A549 (cell line): ENCODE results near the gene FBXL13. TPM values are rescaled to one million over a fixed set of nuclear protein-coding genes. Genes with fewer than 3 reads are reported as not detected.

Source experiments
- ATAC-seq, 2 experiments: fragments of 200-7000 bp in 1 of 2; fragments of >200 bp in 1 of 2; cut with Nextera tagmentation in 1 of 2; cut with Tn5 transposase in 1 of 2; 3 replicates each; pipeline versions ENCODE4 v1.8.0 to v1.9.1; 2018 to 2020; ENCODE audit warnings: mild to moderate bottlenecking in 1 of 2, moderate library complexity in 1 of 2
- CTCF ChIA-PET: fragments of 300-600 bp; sonication (Branson Sonifier 250); formaldehyde crosslinking; extraction: SDS; loops from one replicate; lab custom pipeline; 2021; ENCODE audit warnings: antibody characterized with exemption, inconsistent platforms; lab: Yijun Ruan, JAX
- POLR2A ChIA-PET: fragments of 350-600 bp; formaldehyde crosslinking; extraction: SDS; loops from one replicate; lab custom pipeline; 2021; ENCODE audit warnings: antibody characterized with exemption, inconsistent platforms; lab: Yijun Ruan, JAX
- DNase-seq, 2 experiments: peaks; one replicate each; pipeline versions ENCODE4 v3.0.0 to v3.0.0-alpha.2; 2011 to 2016; ENCODE audit warnings: low read depth in 1 of 2, low spot score in 1 of 2
- FAIRE-seq: peaks from 2 replicates; lab custom pipeline; 2011; peaks lifted over from hg19 to GRCh38; lab: Jason Lieb, UNC
- H3K27ac ChIP-seq, 2 experiments: fragments of >200 bp; sonication (Bioruptor Twin); formaldehyde crosslinking; 3 replicates each; pipeline ENCODE4 v1.5.1; 2016 to 2017
- H3K4me1 ChIP-seq: fragments of >200 bp; sonication (Bioruptor Twin); formaldehyde crosslinking; 3 replicates; pipeline ENCODE4 v1.6.1; 2016
- H3K4me2 ChIP-seq: fragments of >200 bp; sonication (Bioruptor Twin); formaldehyde crosslinking; 3 replicates; pipeline ENCODE4 v1.6.1; 2016
- H3K4me3 ChIP-seq: fragments of >200 bp; sonication (Bioruptor Twin); formaldehyde crosslinking; 3 replicates; pipeline ENCODE4 v1.5.1; 2016
- H3K9me3 ChIP-seq: fragments of >200 bp; sonication (Bioruptor Twin); formaldehyde crosslinking; 3 replicates; pipeline ENCODE4 v1.6.1; 2016
- BHLHE40 ChIP-seq: IDR thresholded peaks from 2 replicates; pipeline ENCODE4 v1.6.1; 2012; ENCODE audit warnings: low read depth, low read length, inconsistent platforms
- CBX8 ChIP-seq: fragments of 200-600 bp; sonication (generic); IDR thresholded peaks from 2 replicates; pipeline ENCODE4 v1.6.1; 2016
- ELK1 ChIP-seq: fragments of 150-350 bp; IDR thresholded peaks from 2 replicates; pipeline ENCODE4 v1.6.1; 2014; ENCODE audit warnings: low read depth, mild to moderate bottlenecking, low read length
- HES2 ChIP-seq: fragments of >200 bp; sonication (Bioruptor Twin); formaldehyde crosslinking; IDR thresholded peaks from 2 replicates; pipeline ENCODE4 v1.6.1; 2016
- HOXB13 ChIP-seq: fragments of 250-450 bp; sonication (Bioruptor Pico); IDR thresholded peaks from 2 replicates; pipeline ENCODE4 v1.5.0; 2020; ENCODE audit warnings: low read depth, mild to moderate bottlenecking, moderate library complexity
- HOXB5 ChIP-seq: fragments of 250-450 bp; sonication (Bioruptor Pico); IDR thresholded peaks from 2 replicates; pipeline ENCODE4 v1.5.0; 2020; ENCODE audit warnings: mild to moderate bottlenecking, moderate library complexity
- JUN ChIP-seq, 2 experiments: fragments of >200 bp; sonication (Bioruptor Twin); formaldehyde crosslinking; IDR thresholded peaks; 2 replicates in 1 of 2; 3 replicates in 1 of 2; pipeline ENCODE4 v1.6.1; 2016 to 2017
- JUNB ChIP-seq: fragments of >200 bp; sonication (Bioruptor Twin); formaldehyde crosslinking; IDR thresholded peaks from 2 replicates; pipeline ENCODE4 v1.6.1; 2016
- KDM5A ChIP-seq: fragments of 200-600 bp; sonication (generic); IDR thresholded peaks from 2 replicates; pipeline ENCODE4 v1.6.1; 2016; ENCODE audit warnings: antibody characterized with exemption, mild to moderate bottlenecking
- MAFK ChIP-seq: fragments of 450-650 bp; IDR thresholded peaks from 2 replicates; pipeline ENCODE4 v1.6.1; 2014; ENCODE audit not compliant: partially characterized antibody
- MAZ ChIP-seq: fragments of 150-350 bp; IDR thresholded peaks from 2 replicates; pipeline ENCODE4 v1.6.1; 2014; ENCODE audit warnings: antibody characterized with exemption, low read depth, low read length, borderline replicate concordance
- NPAS2 ChIP-seq: fragments of 250-450 bp; sonication (Bioruptor Pico); IDR thresholded peaks from 2 replicates; pipeline ENCODE4 v1.8.0; 2022; ENCODE audit warnings: mild to moderate bottlenecking, moderate library complexity, borderline replicate concordance
- PBX3 ChIP-seq: IDR thresholded peaks from 2 replicates; pipeline ENCODE4 v1.6.1; 2012
- RNF2 ChIP-seq: fragments of 200-600 bp; sonication (generic); IDR thresholded peaks from 2 replicates; pipeline ENCODE4 v1.6.1; 2016; ENCODE audit warnings: low read depth, mild to moderate bottlenecking, antibody characterized with exemption, moderate library complexity, borderline replicate concordance
- TFCP2L1 ChIP-seq: fragments of 250-450 bp; sonication (Bioruptor Pico); IDR thresholded peaks from 2 replicates; pipeline ENCODE4 v1.5.0; 2021; ENCODE audit warnings: mild to moderate bottlenecking
- ZC3H11A ChIP-seq: fragments of 450-650 bp; IDR thresholded peaks from 2 replicates; pipeline ENCODE4 v1.6.1; 2014; ENCODE audit warnings: antibody characterized with exemption, mild to moderate bottlenecking
- WGBS: methylation state at CpG from one replicate; pipeline ENCODE4 v1.1.6; 2017; ENCODE audit errors: missing lambda C conversion rate; 5-methylcytosine and 5-hydroxymethylcytosine counted together
- polyA plus RNA-seq, 4 experiments: library from polyadenylated mRNA; depleted of rRNA in 3 of 4; stranded (reverse); fragments of >200 nt; fragmentation: RNase III in 1 of 4; extraction: RNeasy Plus Mini Kit Qiagen cat#74134 plus additional on column Dnase treatment in 1 of 4; gene quantifications; 2 replicates in 3 of 4; 3 replicates in 1 of 4; pipeline ENCODE4 v1.2.3, GENCODE V29; 2011 to 2017

FBXL13 gene
- polyA plus RNA-seq, 2 of the 4 experiments (the other 2 are of a cell fraction), result 0.45 to 0.70 TPM

- TF ChIP-seq HOXB13 (CRISPR knock-in tag), result no peak
- no peak for TF ChIP-seq RNF2
Observed at GRCh38 chr7:102943423-102944169, 131.0 kb downstream of the FBXL13 start (continued).

GRCh38 chr7:102942868-102943267, 131.7 kb downstream of the FBXL13 start:
- WGBS, result 95% methylated on average over 1 of the region's 1 CpG
- ChIA-PET CTCF (interaction anchor here (0.7 kb wide), 1 partner anchor 8 kb away, joined by 3 read pairs; no protein-coding TSS in a partner anchor), POLR2A (no interaction called here)
- Histone ChIP-seq H3K4me3 (no peak overlapping the region), H3K27ac (no peak overlapping the region), H3K9me3 (no peaks in the 10 kb centered on the region), H3K4me1 (peaks cover 8% of the 10 kb centered on the region; the same call in 1 of the 3 replicates), H3K4me2 (no peak overlapping the region)
- TF ChIP-seq NPAS2 (no peak), KDM5A (no peak), TFCP2L1 (CRISPR knock-in tag) (no peak), ELK1 (no peak), HOXB5 (CRISPR knock-in tag) (no peak)
- DNase-seq (no peak), FAIRE-seq (no peak), ATAC-seq (no peak)

- CTCF ChIA-PET, result no interaction called here
- POLR2A ChIA-PET, result no interaction called here
- FAIRE-seq, result no peak
- H3K4me3 ChIP-seq, result no peak overlapping the region
- 62% methylated on average over 4 of the region's 4 CpGs for WGBS
- ATAC-seq, result no peak
- DNase-seq, result no peak
- no peak for TF ChIP-seq PBX3
- no peak for TF ChIP-seq RNF2
- TF ChIP-seq ZC3H11A, result no peak
- TF ChIP-seq MAZ, result no peak
- no peak for TF ChIP-seq JUNB
- TF ChIP-seq HOXB13 (CRISPR knock-in tag), result no peak
- no peak for TF ChIP-seq JUN (IDR thresholded peaks at IDR 0.05)
- TF ChIP-seq BHLHE40, result no peak
- no peak for TF ChIP-seq TFCP2L1 (CRISPR knock-in tag)
- H3K4me1 ChIP-seq, result peaks cover 8% of the 10 kb centered on the region; the same call in 1 of the 3 replicates
- H3K9me3 ChIP-seq, result no peaks in the 10 kb centered on the region
- no peak overlapping the region for H3K27ac ChIP-seq
- peak overlapping the region; percentile 15; the same call in 1 of the 3 replicates for H3K4me2 ChIP-seq
Observed at GRCh38 chr7:102942181-102942866, 132.3 kb downstream of the FBXL13 start.

- H3K9me3 ChIP-seq, result no peaks in the 10 kb centered on the region
- 11% methylated on average over 1 of the region's 1 CpG for WGBS
- ATAC-seq, result no peak
- CTCF ChIA-PET, result interaction anchor here (1.6 kb wide), 1 partner anchor 14 kb away, joined by 4 read pairs; no protein-coding TSS in a partner anchor
- FAIRE-seq, result no peak
- DNase-seq, result no peak
- H3K4me2 ChIP-seq, result no peak overlapping the region
- H3K27ac ChIP-seq, result no peak overlapping the region
- peaks cover 8% of the 10 kb centered on the region; the same call in 1 of the 3 replicates for H3K4me1 ChIP-seq
- TF ChIP-seq CBX8 (no peak), MAFK (peak; percentile 33), HES2 (no peak)
- TF ChIP-seq, all 56 proteins: peak for 1
- H3K4me3 ChIP-seq, result no peak overlapping the region
- POLR2A ChIA-PET, result no interaction called here
Observed at GRCh38 chr7:102938679-102939078, 135.9 kb downstream of the FBXL13 start.
